Endothelial cell of umbilical vein (primary cell): ENCODE measurements around the gene KDM4C.

Experiments
- EZH2 ChIP-seq: IDR thresholded peaks from 2 replicates; pipeline ENCODE4 v1.6.1; 2012; ENCODE audit warnings: borderline replicate concordance, low read depth, mild to moderate bottlenecking, moderate library complexity, low read length, inconsistent platforms; ENCODE audit not compliant: severe bottlenecking
- JUN ChIP-seq: IDR thresholded peaks from 2 replicates; pipeline ENCODE4 v1.6.1; 2011; ENCODE audit warnings: borderline replicate concordance, low read depth; ENCODE audit not compliant: insufficient read length, insufficient read depth
- POLR2A ChIP-seq: IDR thresholded peaks from 2 replicates; pipeline ENCODE4 v1.6.1; 2012; ENCODE audit warnings: low read depth, mild to moderate bottlenecking, control low read depth, low read length
- POLR2AphosphoS5 ChIP-seq: IDR thresholded peaks from 2 replicates; pipeline ENCODE4 v1.6.1; 2012; ENCODE audit warnings: low read depth, mild to moderate bottlenecking, control low read depth, low read length, moderate library complexity; ENCODE audit not compliant: insufficient read depth
- TF ChIP-seq, protein P1 (sequence below), 2 donors: IDR thresholded peaks; 1 replicate in 1 of 2; 2 replicates in 1 of 2; pipeline ENCODE4 v1.5.1; 2011; ENCODE audit warnings: low read length in 2 of 2, mild to moderate bottlenecking in 2 of 2, moderate library complexity in 2 of 2, control low read depth in 1 of 2, inconsistent platforms in 1 of 2, low read depth in 1 of 2; ENCODE audit not compliant: insufficient read depth in 1 of 2; ENCODE audit errors: extremely low read depth in 1 of 2
- TF ChIP-seq, protein P2 (sequence below): IDR thresholded peaks from 2 replicates; pipeline ENCODE4 v1.6.1; 2011; ENCODE audit not compliant: insufficient read depth, insufficient read length

DNA sequence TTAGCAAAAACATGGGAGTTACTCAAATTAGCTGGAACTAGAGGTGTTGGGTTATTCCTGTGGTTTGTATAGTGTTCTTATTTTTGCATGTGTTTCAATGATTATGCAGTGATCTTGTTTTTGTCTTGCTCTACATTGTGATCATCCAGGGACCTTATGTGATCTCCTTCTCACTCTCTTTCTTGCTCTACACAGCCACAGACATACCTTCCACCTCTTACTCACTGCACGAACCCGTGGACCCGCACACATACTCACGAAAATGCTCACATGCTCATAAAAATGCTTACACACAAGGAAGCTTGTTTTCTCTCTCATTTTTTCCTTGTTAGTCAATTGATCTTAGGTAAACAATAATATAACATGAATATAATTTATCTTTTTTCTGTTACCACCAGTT lies 187.1 kb downstream of the KDM4C start:
- TF ChIP-seq, protein P1, sequence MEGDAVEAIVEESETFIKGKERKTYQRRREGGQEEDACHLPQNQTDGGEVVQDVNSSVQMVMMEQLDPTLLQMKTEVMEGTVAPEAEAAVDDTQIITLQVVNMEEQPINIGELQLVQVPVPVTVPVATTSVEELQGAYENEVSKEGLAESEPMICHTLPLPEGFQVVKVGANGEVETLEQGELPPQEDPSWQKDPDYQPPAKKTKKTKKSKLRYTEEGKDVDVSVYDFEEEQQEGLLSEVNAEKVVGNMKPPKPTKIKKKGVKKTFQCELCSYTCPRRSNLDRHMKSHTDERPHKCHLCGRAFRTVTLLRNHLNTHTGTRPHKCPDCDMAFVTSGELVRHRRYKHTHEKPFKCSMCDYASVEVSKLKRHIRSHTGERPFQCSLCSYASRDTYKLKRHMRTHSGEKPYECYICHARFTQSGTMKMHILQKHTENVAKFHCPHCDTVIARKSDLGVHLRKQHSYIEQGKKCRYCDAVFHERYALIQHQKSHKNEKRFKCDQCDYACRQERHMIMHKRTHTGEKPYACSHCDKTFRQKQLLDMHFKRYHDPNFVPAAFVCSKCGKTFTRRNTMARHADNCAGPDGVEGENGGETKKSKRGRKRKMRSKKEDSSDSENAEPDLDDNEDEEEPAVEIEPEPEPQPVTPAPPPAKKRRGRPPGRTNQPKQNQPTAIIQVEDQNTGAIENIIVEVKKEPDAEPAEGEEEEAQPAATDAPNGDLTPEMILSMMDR (IDR thresholded peaks at IDR 0.05; ENCODE audit: extremely low read depth in 1 of 2, insufficient read depth in 1 of 2, low read depth in 1 of 2, low read length in 2 of 2) = no peak
- TF ChIP-seq, protein P2, sequence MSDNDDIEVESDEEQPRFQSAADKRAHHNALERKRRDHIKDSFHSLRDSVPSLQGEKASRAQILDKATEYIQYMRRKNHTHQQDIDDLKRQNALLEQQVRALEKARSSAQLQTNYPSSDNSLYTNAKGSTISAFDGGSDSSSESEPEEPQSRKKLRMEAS = no peak
- TF ChIP-seq POLR2A = no peak
- no peak for TF ChIP-seq JUN
- no peak for TF ChIP-seq EZH2
- no peak for TF ChIP-seq POLR2AphosphoS5
